ENCODE results near the gene ATMIN. TPM values are rescaled to one million over a fixed set of nuclear protein-coding genes. Genes with fewer than 3 reads are reported as not detected.

The ATMIN gene
- total RNA-seq, 1 experiment from 2014 or later, result 46.7 TPM

GRCh38 chr16:81003064-81003463 is 32.6 kb upstream of the ATMIN start:
- DNase-seq (ENCODE audit: low read depth, low spot score) (no peak), ATAC-seq (no peak)
- H3K4me2 ChIP-seq (ENCODE audit: low read length), result no peak overlapping the region
- CTCF ChIA-PET, result interaction anchor here (0.7 to 2.5 kb wide), 2 partner anchors 31 to 33 kb away, joined by 3 to 9 read pairs; partner anchors contain the start of gene ATMIN
- TF ChIP-seq EZH2 (IDR thresholded peaks at IDR 0.05) (no peak), ELF1 (IDR thresholded peaks at IDR 0.05; ENCODE audit: borderline replicate concordance, low read depth) (no peak), EGR1 (IDR thresholded peaks at IDR 0.05; ENCODE audit: low read depth) (no peak), REST (IDR thresholded peaks at IDR 0.05; ENCODE audit: low read depth) (no peak), CEBPB (IDR thresholded peaks at IDR 0.05; ENCODE audit: low read depth) (no peak), SRF (IDR thresholded peaks at IDR 0.05; ENCODE audit: low read depth) (no peak), RAD21 (IDR thresholded peaks at IDR 0.05; ENCODE audit: low read depth) (no peak), ZFX (IDR thresholded peaks at IDR 0.05) (no peak), POLR2A (IDR thresholded peaks at IDR 0.05; ENCODE audit: borderline replicate concordance, extremely low read depth, insufficient read depth, insufficient read length) (no peak)
- no peak overlapping the region for H3K27ac ChIP-seq (ENCODE audit: low read depth, low read length)
- no peaks in the 10 kb centered on the region; a peak in 1 of 4 replicates for H3K36me3 ChIP-seq (ENCODE audit: control insufficient read depth in 1 of 2, insufficient read depth in 2 of 2, low read length in 2 of 2)
- peaks cover 22% of the 10 kb centered on the region; the same call in 1 of the 2 replicates for H4K20me1 ChIP-seq (ENCODE audit: insufficient read depth)
- H2AFZ ChIP-seq (ENCODE audit: low read depth, low read length, poor library complexity, severe bottlenecking), result no peak overlapping the region
- peaks cover 10 to 23% of the 10 kb centered on the region in 2 experiments; a peak in 3 of 4 replicates for H3K4me1 ChIP-seq (ENCODE audit: control insufficient read depth in 1 of 2, insufficient read depth in 2 of 2, low read length in 2 of 2)
- POLR2A ChIA-PET, result no interaction called here
- no peak overlapping the region for H3K9ac ChIP-seq (ENCODE audit: low read length)
- no peaks in the 10 kb centered on the region for H3K27me3 ChIP-seq (ENCODE audit: insufficient read depth, low read length)
- H3K9me2 ChIP-seq (ENCODE audit: insufficient read depth), result 0 out of 2 replicates have a peak, but pooled peaks cover 3% of the 10 kb centered on the region
- RAD21 ChIA-PET (ENCODE audit: low non-redundant PET in 1 of 2, low total read pairs in 2 of 2, uncharacterized antibody in 2 of 2, unreplicated experiment in 2 of 2), result no interaction called here
- intact Hi-C loops (cut with micrococcal nuclease), result loop anchor here (5.0 to 10.0 kb wide), 2 partner anchors 192 to 734 kb away; no protein-coding TSS in a partner anchor
- H3K79me2 ChIP-seq (ENCODE audit: insufficient read depth, low read length), result peaks cover 94% of the 10 kb centered on the region
- no peak overlapping the region for H3K4me3 ChIP-seq (replicated peaks in 1 of 2; ENCODE audit: low read depth in 1 of 2, low read length in 2 of 2)
- BruUV-seq (replicated peaks), result no TSS peak
- no peaks in the 10 kb centered on the region for H3K9me3 ChIP-seq (ENCODE audit: control insufficient read depth in 1 of 2, insufficient read depth in 1 of 2, low read depth in 1 of 2, low read length in 2 of 2)

Data from HCT116 (cell line).